Upper lobe of left lung (tissue), 6 donors: Measurements from ENCODE around the gene LHX4. TPM values are rescaled to one million over a fixed set of nuclear protein-coding genes. Genes with fewer than 3 reads are reported as not detected.

Source experiments
- ATAC-seq, 2 donors: fragments of 200-7000 bp; cut with Tn5 transposase; one replicate each; pipeline ENCODE4 v1.9.1; 2022; ENCODE audit warnings: mild to moderate bottlenecking in 2 of 2, moderate library complexity in 2 of 2; ENCODE audit not compliant: low FRiP score in 2 of 2
- DNase-seq, 2 donors: peaks; one replicate each; pipeline ENCODE4 v3.0.0-alpha.2; 2019 to 2020
- H3K27ac ChIP-seq, 4 donors: fragments of 200-600 bp; sonication (generic); one replicate each; pipeline ENCODE4 v1.5.1; 2016 to 2019
- H3K27me3 ChIP-seq, 4 donors: fragments of 200-600 bp; sonication (generic); one replicate each; pipeline ENCODE4 v1.5.1; 2017 to 2019
- H3K36me3 ChIP-seq, 4 donors: fragments of 200-600 bp; sonication (generic); one replicate each; pipeline ENCODE4 v1.5.1; 2016 to 2019
- H3K4me1 ChIP-seq, 4 donors: fragments of 200-600 bp; sonication (generic); one replicate each; pipeline ENCODE4 v1.5.1; 2018 to 2019
- H3K4me3 ChIP-seq, 4 donors: fragments of 200-600 bp; sonication (generic); one replicate each; pipeline ENCODE4 v1.5.1; 2017 to 2019; ENCODE audit warnings: mild to moderate bottlenecking in 2 of 4, moderate library complexity in 1 of 4
- H3K9me3 ChIP-seq, 4 donors: fragments of 200-600 bp; sonication (generic); one replicate each; pipeline ENCODE4 v1.5.1; 2018 to 2019
- EP300 ChIP-seq, 4 donors: sonication (generic); formaldehyde crosslinking; IDR thresholded peaks; one replicate each; pipeline ENCODE4 v1.5.1; 2017; ENCODE audit warnings: antibody characterized with exemption in 4 of 4, control low read depth in 2 of 4
- POLR2A ChIP-seq, 4 donors: fragments of 450-650 bp; IDR thresholded peaks; one replicate each; pipeline ENCODE4 v1.5.1; 2016 to 2017; ENCODE audit warnings: antibody characterized with exemption in 4 of 4, mild to moderate bottlenecking in 2 of 4
- POLR2AphosphoS5 ChIP-seq, 2 donors: sonication (generic); formaldehyde crosslinking; IDR thresholded peaks; one replicate each; pipeline ENCODE4 v1.5.1; 2017; ENCODE audit warnings: antibody characterized with exemption in 2 of 2
- WGBS, 2 donors: methylation state at CpG; one replicate each; pipeline ENCODE4 v1.1.5; 2017 to 2018; 5-methylcytosine and 5-hydroxymethylcytosine counted together
- total RNA-seq, 6 donors: library from RNA; depleted of rRNA in 4 of 6; stranded (reverse); fragments of >200 nt in 4 of 6; gene quantifications; one replicate each; pipeline versions ENCODE4 v1.1.0 to v1.2.1, GENCODE V29; 2016 to 2021
- TF ChIP-seq, protein P1 (sequence below), 6 experiments: fragments of 450-650 bp in 4 of 6; fragments of 200-600 bp in 2 of 6; sonication (generic) in 2 of 6; IDR thresholded peaks; one replicate each; pipeline ENCODE4 v1.5.1; 2016 to 2019; ENCODE audit warnings: antibody characterized with exemption in 6 of 6
- donor health status: DM: no; HTN: no; CAD: no; lungs with moderate emphysema.
- donor health status: DM: no; HTN: yes; CAD: no; lungs with severe emphysema.

The LHX4 gene
- total RNA-seq, 6 donors from 2014 or later: 0.17 to 1.0 (median 0.30) TPM; not detected in 3

GRCh38 chr1:180262628-180263488, 32.8 kb downstream of the LHX4 start:
- TF ChIP-seq POLR2AphosphoS5 (IDR thresholded peaks at IDR 0.05) (no peak), EP300 (IDR thresholded peaks at IDR 0.05) (no peak), POLR2A (IDR thresholded peaks at IDR 0.05) (no peak)
- TF ChIP-seq, protein P1, sequence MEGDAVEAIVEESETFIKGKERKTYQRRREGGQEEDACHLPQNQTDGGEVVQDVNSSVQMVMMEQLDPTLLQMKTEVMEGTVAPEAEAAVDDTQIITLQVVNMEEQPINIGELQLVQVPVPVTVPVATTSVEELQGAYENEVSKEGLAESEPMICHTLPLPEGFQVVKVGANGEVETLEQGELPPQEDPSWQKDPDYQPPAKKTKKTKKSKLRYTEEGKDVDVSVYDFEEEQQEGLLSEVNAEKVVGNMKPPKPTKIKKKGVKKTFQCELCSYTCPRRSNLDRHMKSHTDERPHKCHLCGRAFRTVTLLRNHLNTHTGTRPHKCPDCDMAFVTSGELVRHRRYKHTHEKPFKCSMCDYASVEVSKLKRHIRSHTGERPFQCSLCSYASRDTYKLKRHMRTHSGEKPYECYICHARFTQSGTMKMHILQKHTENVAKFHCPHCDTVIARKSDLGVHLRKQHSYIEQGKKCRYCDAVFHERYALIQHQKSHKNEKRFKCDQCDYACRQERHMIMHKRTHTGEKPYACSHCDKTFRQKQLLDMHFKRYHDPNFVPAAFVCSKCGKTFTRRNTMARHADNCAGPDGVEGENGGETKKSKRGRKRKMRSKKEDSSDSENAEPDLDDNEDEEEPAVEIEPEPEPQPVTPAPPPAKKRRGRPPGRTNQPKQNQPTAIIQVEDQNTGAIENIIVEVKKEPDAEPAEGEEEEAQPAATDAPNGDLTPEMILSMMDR (IDR thresholded peaks at IDR 0.05): no peak
- no peak for ATAC-seq
- H3K9me3 ChIP-seq: no peaks in the 10 kb centered on the region
- no peak for DNase-seq
- 65 to 67% methylated on average over 7 to 12 of the region's 12 CpGs for WGBS, 2 donors
- no peaks in the 10 kb centered on the region for H3K4me1 ChIP-seq
- no peak overlapping the region for H3K4me3 ChIP-seq
- H3K27ac ChIP-seq: no peak overlapping the region
- H3K36me3 ChIP-seq: no peaks in the 10 kb centered on the region
- H3K27me3 ChIP-seq: peaks cover 0 to 19% (median 6%) of the 10 kb centered on the region in 4 donors

GRCh38 chr1:180264595-180264994, 34.5 kb downstream of the LHX4 start:
- ATAC-seq: no peak
- WGBS, 2 donors: 48 to 53% methylated on average over 2 of the region's 2 CpGs
- H3K9me3 ChIP-seq: no peaks in the 10 kb centered on the region

DNA sequence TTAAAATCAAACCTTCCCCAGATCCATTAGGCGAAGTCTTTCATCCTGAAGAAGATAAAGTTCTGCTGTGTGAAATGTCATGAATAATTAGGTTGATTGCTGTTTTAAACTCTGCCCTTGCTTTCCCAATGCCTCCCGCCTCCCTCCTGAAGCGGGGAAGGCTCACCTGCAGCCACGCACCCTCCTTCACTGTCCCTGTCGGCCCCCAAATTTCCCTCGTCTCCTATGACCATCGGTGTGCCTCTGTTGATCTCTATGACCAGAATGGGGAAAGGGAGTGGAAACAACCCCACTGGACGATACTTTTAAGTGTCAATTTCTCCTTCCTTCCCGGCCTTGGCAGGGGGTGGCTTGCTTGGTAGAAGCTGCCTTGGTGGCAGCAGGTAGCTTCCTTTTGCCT, 35.1 kb downstream of the LHX4 start:
- ATAC-seq: no peak
- no peak for TF ChIP-seq EP300 (IDR thresholded peaks at IDR 0.05)
- TF ChIP-seq POLR2AphosphoS5 (IDR thresholded peaks at IDR 0.05): no peak
- no peak for TF ChIP-seq POLR2A (IDR thresholded peaks at IDR 0.05)
- TF ChIP-seq, protein P1 (IDR thresholded peaks at IDR 0.05): no peak
- DNase-seq: peak in 1 of 2 donors; percentile 0
- Histone ChIP-seq H3K4me1 (peaks cover 0 to under 1% (median 0%) of the 10 kb centered on the region in 4 donors), H3K9me3 (no peaks in the 10 kb centered on the region), H3K36me3 (no peaks in the 10 kb centered on the region), H3K27ac (no peak overlapping the region), H3K4me3 (no peak overlapping the region), H3K27me3 (peaks cover 0 to 6% (median 0%) of the 10 kb centered on the region in 4 donors)
- 77 to 82% methylated on average over 9 of the region's 9 CpGs for WGBS, 2 donors

More at GRCh38 chr1:180264595-180264994, 34.5 kb downstream of the LHX4 start:
- no peak overlapping the region for H3K4me3 ChIP-seq
- H3K36me3 ChIP-seq: no peaks in the 10 kb centered on the region
- H3K27me3 ChIP-seq: peaks cover 0 to 11% (median 2%) of the 10 kb centered on the region in 4 donors
- TF ChIP-seq POLR2A (IDR thresholded peaks at IDR 0.05): no peak
- TF ChIP-seq, protein P1 (IDR thresholded peaks at IDR 0.05): no peak
- TF ChIP-seq POLR2AphosphoS5 (IDR thresholded peaks at IDR 0.05): no peak
- TF ChIP-seq EP300 (IDR thresholded peaks at IDR 0.05): no peak
- no peaks in the 10 kb centered on the region for H3K4me1 ChIP-seq
- no peak for DNase-seq
- no peak overlapping the region for H3K27ac ChIP-seq

- Histone ChIP-seq H3K27me3 (peaks cover 0 to 2% (median 0%) of the 10 kb centered on the region in 4 donors), H3K9me3 (no peaks in the 10 kb centered on the region), H3K4me1 (peaks cover 0 to 2% (median 0%) of the 10 kb centered on the region in 4 donors), H3K4me3 (no peak overlapping the region), H3K36me3 (no peaks in the 10 kb centered on the region), H3K27ac (no peak overlapping the region)
- DNase-seq: peak in 1 of 2 donors; percentile 10
- WGBS, 2 donors: 75 to 86% methylated on average over 4 of the region's 4 CpGs
- no peak for ATAC-seq
- TF ChIP-seq EP300 (IDR thresholded peaks at IDR 0.05): no peak
- TF ChIP-seq POLR2A (IDR thresholded peaks at IDR 0.05): no peak
- TF ChIP-seq, protein P1 (IDR thresholded peaks at IDR 0.05): no peak
- TF ChIP-seq POLR2AphosphoS5 (IDR thresholded peaks at IDR 0.05): no peak
Measured at GRCh38 chr1:180265871-180266270, 35.8 kb downstream of the LHX4 start.
